ENCODE results near the gene TNFRSF12A. TPM values are rescaled to one million over a fixed set of nuclear protein-coding genes. Genes with fewer than 3 reads are reported as not detected.

Gene TNFRSF12A
- total RNA-seq, 1 experiment from 2014 or later = 78.9 TPM

- TF ChIP-seq JAZF1 (CRISPR knock-in tag; IDR thresholded peaks at IDR 0.05) (no peak), ATF2 (CRISPR knock-in tag; IDR thresholded peaks at IDR 0.05; ENCODE audit: borderline replicate concordance, low read depth) (no peak), NFYB (CRISPR knock-in tag; conservative IDR thresholded peaks at IDR 0.05; ENCODE audit: low read depth) (no peak), ATF3 (CRISPR knock-in tag; conservative IDR thresholded peaks at IDR 0.05) (no peak), GABPB1 (CRISPR knock-in tag; IDR thresholded peaks at IDR 0.05) (no peak), ATF1 (CRISPR knock-in tag; IDR thresholded peaks at IDR 0.05) (no peak), STAT6 (CRISPR knock-in tag; conservative IDR thresholded peaks at IDR 0.05; ENCODE audit: low read depth) (no peak), ZNF317 (CRISPR knock-in tag; IDR thresholded peaks at IDR 0.05; ENCODE audit: borderline replicate concordance, low read depth) (no peak), FOXK1 (CRISPR knock-in tag; IDR thresholded peaks at IDR 0.05) (peak; percentile 65), EMX1 (CRISPR knock-in tag; IDR thresholded peaks at IDR 0.05) (0 out of 2 replicates have a peak, but pooled peaks have one; percentile 74), MYBL2 (CRISPR knock-in tag; IDR thresholded peaks at IDR 0.05) (no peak), FOXJ3 (CRISPR knock-in tag; IDR thresholded peaks at IDR 0.05; ENCODE audit: borderline replicate concordance) (peak; percentile 17; the same call in 1 of the 2 replicates), ZNF219 (CRISPR knock-in tag; IDR thresholded peaks at IDR 0.05; ENCODE audit: borderline replicate concordance) (no peak), KAT7 (CRISPR knock-in tag; IDR thresholded peaks at IDR 0.05; ENCODE audit: borderline replicate concordance) (peak; percentile 98), NR3C1 (CRISPR knock-in tag; conservative IDR thresholded peaks at IDR 0.05; ENCODE audit: low read depth) (no peak), PRDM15 (CRISPR knock-in tag; IDR thresholded peaks at IDR 0.05) (peak; percentile 60), SP1 (CRISPR knock-in tag; conservative IDR thresholded peaks at IDR 0.05) (peak; percentile 78), E2F1 (CRISPR knock-in tag; IDR thresholded peaks at IDR 0.05) (no peak), AR (CRISPR knock-in tag; IDR thresholded peaks at IDR 0.05) (0 out of 2 replicates have a peak, but pooled peaks have one; percentile 23), PRRX2 (CRISPR knock-in tag; IDR thresholded peaks at IDR 0.05) (peak; percentile 54; the same call in 1 of the 2 replicates), NR2C2 (CRISPR knock-in tag; IDR thresholded peaks at IDR 0.05) (no peak)
- TF ChIP-seq, protein P1, sequence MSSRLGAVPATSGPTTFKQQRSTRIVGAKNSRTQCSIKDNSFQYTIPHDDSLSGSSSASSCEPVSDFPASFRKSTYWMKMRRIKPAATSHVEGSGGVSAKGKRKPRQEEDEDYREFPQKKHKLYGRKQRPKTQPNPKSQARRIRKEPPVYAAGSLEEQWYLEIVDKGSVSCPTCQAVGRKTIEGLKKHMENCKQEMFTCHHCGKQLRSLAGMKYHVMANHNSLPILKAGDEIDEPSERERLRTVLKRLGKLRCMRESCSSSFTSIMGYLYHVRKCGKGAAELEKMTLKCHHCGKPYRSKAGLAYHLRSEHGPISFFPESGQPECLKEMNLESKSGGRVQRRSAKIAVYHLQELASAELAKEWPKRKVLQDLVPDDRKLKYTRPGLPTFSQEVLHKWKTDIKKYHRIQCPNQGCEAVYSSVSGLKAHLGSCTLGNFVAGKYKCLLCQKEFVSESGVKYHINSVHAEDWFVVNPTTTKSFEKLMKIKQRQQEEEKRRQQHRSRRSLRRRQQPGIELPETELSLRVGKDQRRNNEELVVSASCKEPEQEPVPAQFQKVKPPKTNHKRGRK (CRISPR knock-in tag; IDR thresholded peaks at IDR 0.05; ENCODE audit: borderline replicate concordance) = no peak
- TF ChIP-seq, protein P2, sequence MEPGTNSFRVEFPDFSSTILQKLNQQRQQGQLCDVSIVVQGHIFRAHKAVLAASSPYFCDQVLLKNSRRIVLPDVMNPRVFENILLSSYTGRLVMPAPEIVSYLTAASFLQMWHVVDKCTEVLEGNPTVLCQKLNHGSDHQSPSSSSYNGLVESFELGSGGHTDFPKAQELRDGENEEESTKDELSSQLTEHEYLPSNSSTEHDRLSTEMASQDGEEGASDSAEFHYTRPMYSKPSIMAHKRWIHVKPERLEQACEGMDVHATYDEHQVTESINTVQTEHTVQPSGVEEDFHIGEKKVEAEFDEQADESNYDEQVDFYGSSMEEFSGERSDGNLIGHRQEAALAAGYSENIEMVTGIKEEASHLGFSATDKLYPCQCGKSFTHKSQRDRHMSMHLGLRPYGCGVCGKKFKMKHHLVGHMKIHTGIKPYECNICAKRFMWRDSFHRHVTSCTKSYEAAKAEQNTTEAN (CRISPR knock-in tag; IDR thresholded peaks at IDR 0.05) = no peak
Measured at GRCh38 chr16:3007957-3008689, 12.0 kb upstream of the TNFRSF12A start (continued).
